ENCODE results near the gene CYTH1. TPM values are rescaled to one million over a fixed set of nuclear protein-coding genes. Genes with fewer than 3 reads are reported as not detected.

CYTH1 gene
- total and polyA plus RNA-seq, 10 of the 15 experiments (the other 5 are each of a cell fraction or from before 2014, with no cell fraction given): 6.6 to 188 (median 145) TPM

GRCh38 chr17:78661093-78661770, 120.8 kb downstream of the CYTH1 start:
- no peaks in the 10 kb centered on the region for H3K9me3 ChIP-seq (replicated peaks; ENCODE audit: control insufficient read depth, insufficient read depth, low read length)
- H2AFZ ChIP-seq (ENCODE audit: control insufficient read depth, low read depth, low read length): no peak overlapping the region
- DNase-seq (ENCODE audit: low read depth, low spot score) (no peak), FAIRE-seq (no peak), ATAC-seq (no peak)
- ChIA-PET CTCF (no interaction called here), SMC1A (ENCODE audit: uncharacterized antibody, unreplicated experiment) (no interaction called here), POLR2A (no interaction called here), RAD21 (ENCODE audit: unreplicated experiment) (no interaction called here)
- in situ Hi-C loops (cut with MboI) (no loop called here), intact Hi-C loops (cut with micrococcal nuclease; ENCODE audit: unreplicated experiment) (no loop called here)
- no peaks in the 10 kb centered on the region for H3K79me2 ChIP-seq (ENCODE audit: control insufficient read depth, insufficient read depth, low read length)
- no TSS peak for BruUV-seq (replicated peaks)
- H3K9ac ChIP-seq (ENCODE audit: control insufficient read depth, insufficient read depth, low read length): no peak overlapping the region
- no peaks in the 10 kb centered on the region for H3K36me3 ChIP-seq (ENCODE audit: control insufficient read depth in 2 of 2, insufficient read depth in 2 of 2, low read length in 1 of 2)
- no peak overlapping the region for H3K4me3 ChIP-seq
- H3K4me1 ChIP-seq (ENCODE audit: control insufficient read depth, insufficient read depth, low read length): peaks cover 6% of the 10 kb centered on the region
- H3K27me3 ChIP-seq (replicated peaks in 1 of 2; ENCODE audit: control insufficient read depth in 2 of 2, insufficient read depth in 2 of 2, low read length in 1 of 2): no peaks in the 10 kb centered on the region
- H3K27ac ChIP-seq (ENCODE audit: control insufficient read depth, insufficient read depth): no peak overlapping the region
- no peaks in the 10 kb centered on the region for H4K20me1 ChIP-seq (ENCODE audit: control insufficient read depth, insufficient read depth)
- 63% methylated on average over 17 of the region's 17 CpGs for WGBS (ENCODE audit: insufficient coverage, insufficient replicate concordance, low lambda C conversion rate, missing lambda C conversion rate)
- no peak overlapping the region for H3K4me2 ChIP-seq (ENCODE audit: control insufficient read depth, insufficient read depth)
- no peak for TF ChIP-seq IRF4 (IDR thresholded peaks at IDR 0.05; ENCODE audit: low read depth, low read length)
- no peak for TF ChIP-seq SPI1 (IDR thresholded peaks at IDR 0.05; ENCODE audit: borderline replicate concordance, insufficient read depth, low read depth, low read length)
- no peak for TF ChIP-seq MEF2A (IDR thresholded peaks at IDR 0.05; ENCODE audit: insufficient read depth, low read depth, low read length)
- no peak for TF ChIP-seq IRF5 (IDR thresholded peaks at IDR 0.05; ENCODE audit: borderline replicate concordance)
- no peak for TF ChIP-seq CHD1 (IDR thresholded peaks at IDR 0.05; ENCODE audit: low read depth, low read length)
- TF ChIP-seq TCF7 (IDR thresholded peaks at IDR 0.05; ENCODE audit: borderline replicate concordance): no peak
- no peak for TF ChIP-seq BHLHE40 (IDR thresholded peaks at IDR 0.05; ENCODE audit: borderline replicate concordance in 1 of 2, low read depth in 2 of 2, low read length in 1 of 2)
- TF ChIP-seq ZNF384 (IDR thresholded peaks at IDR 0.05; ENCODE audit: borderline replicate concordance, low read depth, low read length): no peak
- no peak for TF ChIP-seq ZBTB40 (IDR thresholded peaks at IDR 0.05; ENCODE audit: borderline replicate concordance)
- TF ChIP-seq RAD51 (IDR thresholded peaks at IDR 0.05): no peak
- no peak for TF ChIP-seq BRCA1 (IDR thresholded peaks at IDR 0.05; ENCODE audit: low read depth, low read length)
- TF ChIP-seq KLF5 (IDR thresholded peaks at IDR 0.05; ENCODE audit: partially characterized antibody): no peak
- no peak for TF ChIP-seq MLLT1 (IDR thresholded peaks at IDR 0.05)
- TF ChIP-seq USF1 (IDR thresholded peaks at IDR 0.05; ENCODE audit: borderline replicate concordance, extremely low read length, insufficient read depth, low read depth, low read length): no peak
- no peak for TF ChIP-seq TCF3 (IDR thresholded peaks at IDR 0.05; ENCODE audit: borderline replicate concordance, insufficient read depth, low read depth, low read length)

Measured in GM12878 (cell line).